WTC11 (cell line): ENCODE results near the gene ARTN. TPM values are rescaled to one million over a fixed set of nuclear protein-coding genes. Genes with fewer than 3 reads are reported as not detected.

Experiments used
- ATAC-seq: fragments of 200-7000 bp; cut with Tn5 transposase; 2 replicates; pipeline ENCODE4 v1.10.0; 2021; ENCODE audit warnings: mild to moderate bottlenecking, moderate library complexity
- CTCF ChIA-PET: fragments of 300-600 bp; sonication (Branson Sonifier 250); formaldehyde crosslinking; loops from one replicate; lab custom pipeline; 2021; ENCODE audit warnings: antibody characterized with exemption; lab: Charles Lee
- POLR2A ChIA-PET: fragments of 350-600 bp; sonication (Branson Sonifier 250); formaldehyde crosslinking; loops from one replicate; lab custom pipeline; 2021; ENCODE audit warnings: antibody characterized with exemption; lab: Charles Lee
- DNase-seq: peaks from one replicate; pipeline ENCODE4 v3.0.0; 2021; ENCODE audit warnings: low spot score
- H3K27ac Mint-ChIP-seq: 2 replicates; pipeline ENCODE4 v1.8.0; 2021; ENCODE audit warnings: mixed read lengths
- H3K27me3 Mint-ChIP-seq: 2 replicates; pipeline ENCODE4 v1.8.0; 2021; ENCODE audit warnings: low read depth, mild to moderate bottlenecking, moderate library complexity, mixed read lengths
- H3K36me3 Mint-ChIP-seq: 2 replicates; pipeline ENCODE4 v1.8.0; 2021; ENCODE audit warnings: mixed read lengths
- H3K4me1 Mint-ChIP-seq: 2 replicates; pipeline ENCODE4 v1.8.0; 2022; ENCODE audit warnings: mixed read lengths
- H3K4me3 Mint-ChIP-seq: 2 replicates; pipeline ENCODE4 v1.8.0; 2021; ENCODE audit warnings: mild to moderate bottlenecking, moderate library complexity, mixed read lengths
- H3K9me3 Mint-ChIP-seq: 2 replicates; pipeline ENCODE4 v1.8.0; 2021; ENCODE audit warnings: mixed read lengths
- FOXK1 ChIP-seq: sonication (generic); formaldehyde crosslinking; IDR thresholded peaks from 2 replicates; pipeline ENCODE4 v1.8.0; 2022; ENCODE audit warnings: mild to moderate bottlenecking, moderate library complexity, missing genetic modification reagents
- GABPB1 ChIP-seq: sonication (generic); formaldehyde crosslinking; IDR thresholded peaks from 2 replicates; pipeline ENCODE4 v1.8.1; 2023; ENCODE audit warnings: mild to moderate bottlenecking, missing genetic modification reagents
- KAT7 ChIP-seq: sonication (generic); formaldehyde crosslinking; IDR thresholded peaks from 2 replicates; pipeline ENCODE4 v1.8.1; 2023; ENCODE audit warnings: missing genetic modification reagents, mild to moderate bottlenecking, borderline replicate concordance
- SMAD3 ChIP-seq: sonication (generic); formaldehyde crosslinking; IDR thresholded peaks from 2 replicates; pipeline ENCODE4 v1.8.0; 2022; ENCODE audit warnings: missing genetic modification reagents, mild to moderate bottlenecking, borderline replicate concordance
- SMAD4 ChIP-seq: sonication (generic); formaldehyde crosslinking; IDR thresholded peaks from 2 replicates; pipeline ENCODE4 v1.8.0; 2022; ENCODE audit warnings: mild to moderate bottlenecking, missing genetic modification reagents
- SOX15 ChIP-seq: fragments of 250-450 bp; sonication (Bioruptor Pico); IDR thresholded peaks from 2 replicates; pipeline ENCODE4 v1.9.0; 2021; ENCODE audit warnings: mild to moderate bottlenecking
- SP1 ChIP-seq: sonication (generic); formaldehyde crosslinking; conservative IDR thresholded peaks from 2 replicates; pipeline ENCODE4 v1.8.1; 2022; ENCODE audit warnings: missing genetic modification reagents
- STAT6 ChIP-seq: sonication (generic); formaldehyde crosslinking; conservative IDR thresholded peaks from 2 replicates; pipeline ENCODE4 v1.8.1; 2023; ENCODE audit warnings: mild to moderate bottlenecking, low read depth, missing genetic modification reagents, moderate library complexity
- TP53 ChIP-seq: sonication (generic); formaldehyde crosslinking; IDR thresholded peaks from 2 replicates; pipeline ENCODE4 v1.8.1; 2023; ENCODE audit warnings: mild to moderate bottlenecking, missing genetic modification reagents
- ZBTB21 ChIP-seq: sonication (generic); formaldehyde crosslinking; IDR thresholded peaks from 2 replicates; pipeline ENCODE4 v1.8.1; 2023; ENCODE audit warnings: mild to moderate bottlenecking, missing genetic modification reagents, borderline replicate concordance
- ZNF219 ChIP-seq: sonication (generic); formaldehyde crosslinking; IDR thresholded peaks from 2 replicates; pipeline ENCODE4 v1.8.0; 2023; ENCODE audit warnings: missing genetic modification reagents, mild to moderate bottlenecking, borderline replicate concordance
- total RNA-seq: library from RNA; stranded (reverse); gene quantifications from 3 replicates; pipeline ENCODE4 v1.2.3, GENCODE V29; 2021
- TF ChIP-seq, protein P1 (sequence below): sonication (generic); formaldehyde crosslinking; IDR thresholded peaks from 2 replicates; pipeline ENCODE4 v1.8.0; 2022; ENCODE audit warnings: mild to moderate bottlenecking, missing genetic modification reagents
- TF ChIP-seq, protein P2 (sequence below): sonication (generic); formaldehyde crosslinking; IDR thresholded peaks from 2 replicates; pipeline ENCODE4 v1.8.1; 2022; ENCODE audit warnings: low read depth, mild to moderate bottlenecking, moderate library complexity, missing genetic modification reagents, borderline replicate concordance
- TF ChIP-seq, protein P3 (sequence below): fragments of 250-450 bp; sonication (Bioruptor Pico); IDR thresholded peaks from 2 replicates; pipeline ENCODE4 v1.8.0; 2021; ENCODE audit warnings: mild to moderate bottlenecking
- TF ChIP-seq, protein P4 (sequence below): fragments of 250-450 bp; sonication (Bioruptor Pico); IDR thresholded peaks from 2 replicates; pipeline ENCODE4 v1.9.0; 2021; ENCODE audit warnings: mild to moderate bottlenecking
- TF ChIP-seq, protein P5 (sequence below): sonication (generic); formaldehyde crosslinking; IDR thresholded peaks from 2 replicates; pipeline ENCODE4 v1.8.0; 2023; ENCODE audit warnings: missing genetic modification reagents, mild to moderate bottlenecking, borderline replicate concordance

Gene ARTN
- total RNA-seq, 1 experiment from 2014 or later = 28.5 TPM

DNA sequence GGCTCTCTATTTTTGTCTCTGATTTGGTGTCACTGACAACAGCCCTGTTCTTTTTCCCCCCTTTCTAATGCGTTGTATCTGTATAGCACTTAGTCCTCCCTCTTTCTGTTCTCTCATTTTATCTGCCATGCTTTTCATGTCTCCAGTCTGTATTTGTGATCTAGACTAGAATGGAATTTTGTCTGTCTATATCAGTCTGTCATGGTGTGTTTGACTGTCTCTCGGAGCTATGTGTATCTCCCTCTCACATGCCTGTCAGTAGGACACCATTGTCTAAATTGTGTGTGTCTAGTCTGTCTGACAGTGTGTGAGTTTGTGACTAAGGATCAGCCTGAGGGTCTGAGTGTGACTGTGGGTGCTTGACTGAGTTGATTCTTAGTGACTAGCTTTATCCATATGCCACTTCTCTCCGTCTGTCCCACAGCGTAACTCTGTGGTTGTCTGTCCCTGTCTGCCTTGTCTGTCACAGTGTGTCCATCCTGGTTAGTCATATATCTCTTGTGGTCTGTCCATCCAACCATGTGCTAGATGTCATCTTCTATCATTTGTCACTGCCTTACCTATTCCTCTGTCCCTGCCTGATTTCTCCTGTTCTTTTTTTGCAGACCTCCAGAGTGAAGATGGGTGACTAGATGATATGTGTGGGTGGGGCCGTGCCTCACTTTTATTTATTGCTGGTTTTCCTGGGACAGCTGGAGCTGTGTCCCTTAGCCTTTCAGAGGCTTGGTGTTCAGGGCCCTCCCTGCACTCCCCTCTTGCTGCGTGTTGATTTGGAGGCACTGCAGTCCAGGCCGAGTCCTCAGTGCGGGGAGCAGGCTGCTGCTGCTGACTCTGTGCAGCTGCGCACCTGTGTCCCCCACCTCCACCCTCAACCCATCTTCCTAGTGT lies 44.0 kb downstream of the ARTN start (continued):
- TF ChIP-seq ZNF219 (CRISPR knock-in tag) (no peak), TP53 (CRISPR knock-in tag) (no peak), KAT7 (CRISPR knock-in tag) (no peak), SMAD4 (CRISPR knock-in tag) (no peak), SP1 (CRISPR knock-in tag) (no peak), GABPB1 (CRISPR knock-in tag) (no peak)
- TF ChIP-seq, protein P1, sequence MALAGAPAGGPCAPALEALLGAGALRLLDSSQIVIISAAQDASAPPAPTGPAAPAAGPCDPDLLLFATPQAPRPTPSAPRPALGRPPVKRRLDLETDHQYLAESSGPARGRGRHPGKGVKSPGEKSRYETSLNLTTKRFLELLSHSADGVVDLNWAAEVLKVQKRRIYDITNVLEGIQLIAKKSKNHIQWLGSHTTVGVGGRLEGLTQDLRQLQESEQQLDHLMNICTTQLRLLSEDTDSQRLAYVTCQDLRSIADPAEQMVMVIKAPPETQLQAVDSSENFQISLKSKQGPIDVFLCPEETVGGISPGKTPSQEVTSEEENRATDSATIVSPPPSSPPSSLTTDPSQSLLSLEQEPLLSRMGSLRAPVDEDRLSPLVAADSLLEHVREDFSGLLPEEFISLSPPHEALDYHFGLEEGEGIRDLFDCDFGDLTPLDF (CRISPR knock-in tag) = no peak
- TF ChIP-seq, protein P2, sequence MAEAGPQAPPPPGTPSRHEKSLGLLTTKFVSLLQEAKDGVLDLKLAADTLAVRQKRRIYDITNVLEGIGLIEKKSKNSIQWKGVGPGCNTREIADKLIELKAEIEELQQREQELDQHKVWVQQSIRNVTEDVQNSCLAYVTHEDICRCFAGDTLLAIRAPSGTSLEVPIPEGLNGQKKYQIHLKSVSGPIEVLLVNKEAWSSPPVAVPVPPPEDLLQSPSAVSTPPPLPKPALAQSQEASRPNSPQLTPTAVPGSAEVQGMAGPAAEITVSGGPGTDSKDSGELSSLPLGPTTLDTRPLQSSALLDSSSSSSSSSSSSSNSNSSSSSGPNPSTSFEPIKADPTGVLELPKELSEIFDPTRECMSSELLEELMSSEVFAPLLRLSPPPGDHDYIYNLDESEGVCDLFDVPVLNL (CRISPR knock-in tag) = no peak
- TF ChIP-seq, protein P3, sequence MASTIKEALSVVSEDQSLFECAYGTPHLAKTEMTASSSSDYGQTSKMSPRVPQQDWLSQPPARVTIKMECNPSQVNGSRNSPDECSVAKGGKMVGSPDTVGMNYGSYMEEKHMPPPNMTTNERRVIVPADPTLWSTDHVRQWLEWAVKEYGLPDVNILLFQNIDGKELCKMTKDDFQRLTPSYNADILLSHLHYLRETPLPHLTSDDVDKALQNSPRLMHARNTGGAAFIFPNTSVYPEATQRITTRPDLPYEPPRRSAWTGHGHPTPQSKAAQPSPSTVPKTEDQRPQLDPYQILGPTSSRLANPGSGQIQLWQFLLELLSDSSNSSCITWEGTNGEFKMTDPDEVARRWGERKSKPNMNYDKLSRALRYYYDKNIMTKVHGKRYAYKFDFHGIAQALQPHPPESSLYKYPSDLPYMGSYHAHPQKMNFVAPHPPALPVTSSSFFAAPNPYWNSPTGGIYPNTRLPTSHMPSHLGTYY (CRISPR knock-in tag) = no peak
- TF ChIP-seq, protein P4, sequence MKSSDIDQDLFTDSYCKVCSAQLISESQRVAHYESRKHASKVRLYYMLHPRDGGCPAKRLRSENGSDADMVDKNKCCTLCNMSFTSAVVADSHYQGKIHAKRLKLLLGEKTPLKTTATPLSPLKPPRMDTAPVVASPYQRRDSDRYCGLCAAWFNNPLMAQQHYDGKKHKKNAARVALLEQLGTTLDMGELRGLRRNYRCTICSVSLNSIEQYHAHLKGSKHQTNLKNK (CRISPR knock-in tag) = no peak

DNA sequence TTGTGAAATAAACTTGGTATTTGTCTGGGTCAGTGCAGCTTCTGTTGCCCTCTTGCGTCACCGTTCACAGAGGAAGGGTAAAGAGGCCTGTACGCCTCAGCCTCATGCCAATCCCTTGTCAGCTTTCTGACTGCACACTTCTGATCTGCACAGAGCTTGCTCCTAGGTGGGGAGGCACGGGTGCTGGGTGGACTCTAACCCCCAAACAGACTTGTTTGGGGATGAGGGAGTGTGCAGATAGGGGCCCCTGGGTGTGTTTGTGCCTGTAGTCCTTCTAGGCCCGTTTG lies 44.6 kb downstream of the ARTN start:
- TF ChIP-seq GABPB1 (CRISPR knock-in tag) = peak; percentile 74
- TF ChIP-seq FOXK1 (CRISPR knock-in tag) = no peak
- Mint-ChIP-seq H3K27ac (no peak overlapping the region), H3K9me3 (no peaks in the 10 kb centered on the region), H3K27me3 (no peaks in the 10 kb centered on the region; the same call in 1 of the 2 replicates), H3K4me3 (peak overlapping the region; percentile 89), H3K36me3 (peaks cover 27% of the 10 kb centered on the region), H3K4me1 (peaks cover 41% of the 10 kb centered on the region)
- CTCF ChIA-PET = interaction anchor here (1.1 to 1.7 kb wide), 2 partner anchors 44 to 215 kb away, joined by 7 to 8 read pairs; no protein-coding TSS in a partner anchor
- POLR2A ChIA-PET = interaction anchor here (0.7 kb wide), 1 partner anchor 73 kb away, joined by 4 read pairs; no protein-coding TSS in a partner anchor
- DNase-seq = no peak
- no peak for ATAC-seq

DNA sequence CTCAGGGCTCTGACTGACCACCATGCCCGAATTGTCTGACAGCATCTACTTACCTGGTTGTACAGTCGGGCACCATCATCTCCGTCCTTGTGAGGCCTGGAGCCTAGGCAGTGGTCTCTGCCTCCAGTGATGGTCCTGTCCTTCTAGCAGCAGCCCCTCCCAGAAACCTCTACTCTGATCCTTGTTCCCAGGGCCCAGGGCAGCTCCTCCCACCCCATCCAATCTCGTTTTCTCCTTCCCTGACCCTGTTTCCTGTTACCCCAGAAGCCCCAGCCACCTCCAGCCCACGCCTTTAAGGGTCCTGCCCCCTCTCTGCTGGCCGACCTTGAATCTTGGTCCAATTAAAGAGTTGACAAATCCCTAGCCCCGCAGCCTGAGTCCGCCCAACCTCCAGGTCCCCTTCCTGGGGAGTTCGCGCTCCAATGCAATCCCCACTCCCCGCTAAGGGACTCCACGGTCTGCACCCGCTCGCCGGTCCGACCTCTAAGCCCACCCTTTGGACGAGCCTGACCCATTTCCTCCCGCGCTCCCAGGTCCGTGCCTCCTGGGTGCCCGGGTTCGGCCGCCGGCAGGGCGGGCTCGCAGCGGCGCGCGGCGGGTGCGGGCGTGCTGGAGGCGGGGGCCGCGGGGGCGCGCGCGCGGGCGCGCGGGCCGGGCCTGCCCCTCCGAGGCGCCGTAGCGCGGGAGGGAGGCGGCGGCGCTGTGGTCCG lies 45.1 kb downstream of the ARTN start, which contains the start of gene B4GALT2:
Gene B4GALT2, plus strand, starts transcription at position 660 of the 710 bp plus-strand sequence. CDS start 1,951 bp downstream, outside the sequence.
- peak; percentile 45 for DNase-seq
- no peaks in the 10 kb centered on the region; the same call in 1 of the 2 replicates for H3K27me3 Mint-ChIP-seq
- ChIA-PET CTCF (interaction anchor here (1.1 to 1.7 kb wide), 2 partner anchors 44 to 215 kb away, joined by 7 to 8 read pairs; no protein-coding TSS in a partner anchor), POLR2A (no interaction called here)
- peak; percentile 39 for ATAC-seq
- peaks cover 25% of the 10 kb centered on the region for H3K36me3 Mint-ChIP-seq
- H3K4me1 Mint-ChIP-seq = peaks cover 36% of the 10 kb centered on the region
- H3K4me3 Mint-ChIP-seq = peak within 1 kb of the TSS; percentile 89
- peak within 1 kb of the TSS; percentile 73 for H3K27ac Mint-ChIP-seq
- TF ChIP-seq, protein P5, sequence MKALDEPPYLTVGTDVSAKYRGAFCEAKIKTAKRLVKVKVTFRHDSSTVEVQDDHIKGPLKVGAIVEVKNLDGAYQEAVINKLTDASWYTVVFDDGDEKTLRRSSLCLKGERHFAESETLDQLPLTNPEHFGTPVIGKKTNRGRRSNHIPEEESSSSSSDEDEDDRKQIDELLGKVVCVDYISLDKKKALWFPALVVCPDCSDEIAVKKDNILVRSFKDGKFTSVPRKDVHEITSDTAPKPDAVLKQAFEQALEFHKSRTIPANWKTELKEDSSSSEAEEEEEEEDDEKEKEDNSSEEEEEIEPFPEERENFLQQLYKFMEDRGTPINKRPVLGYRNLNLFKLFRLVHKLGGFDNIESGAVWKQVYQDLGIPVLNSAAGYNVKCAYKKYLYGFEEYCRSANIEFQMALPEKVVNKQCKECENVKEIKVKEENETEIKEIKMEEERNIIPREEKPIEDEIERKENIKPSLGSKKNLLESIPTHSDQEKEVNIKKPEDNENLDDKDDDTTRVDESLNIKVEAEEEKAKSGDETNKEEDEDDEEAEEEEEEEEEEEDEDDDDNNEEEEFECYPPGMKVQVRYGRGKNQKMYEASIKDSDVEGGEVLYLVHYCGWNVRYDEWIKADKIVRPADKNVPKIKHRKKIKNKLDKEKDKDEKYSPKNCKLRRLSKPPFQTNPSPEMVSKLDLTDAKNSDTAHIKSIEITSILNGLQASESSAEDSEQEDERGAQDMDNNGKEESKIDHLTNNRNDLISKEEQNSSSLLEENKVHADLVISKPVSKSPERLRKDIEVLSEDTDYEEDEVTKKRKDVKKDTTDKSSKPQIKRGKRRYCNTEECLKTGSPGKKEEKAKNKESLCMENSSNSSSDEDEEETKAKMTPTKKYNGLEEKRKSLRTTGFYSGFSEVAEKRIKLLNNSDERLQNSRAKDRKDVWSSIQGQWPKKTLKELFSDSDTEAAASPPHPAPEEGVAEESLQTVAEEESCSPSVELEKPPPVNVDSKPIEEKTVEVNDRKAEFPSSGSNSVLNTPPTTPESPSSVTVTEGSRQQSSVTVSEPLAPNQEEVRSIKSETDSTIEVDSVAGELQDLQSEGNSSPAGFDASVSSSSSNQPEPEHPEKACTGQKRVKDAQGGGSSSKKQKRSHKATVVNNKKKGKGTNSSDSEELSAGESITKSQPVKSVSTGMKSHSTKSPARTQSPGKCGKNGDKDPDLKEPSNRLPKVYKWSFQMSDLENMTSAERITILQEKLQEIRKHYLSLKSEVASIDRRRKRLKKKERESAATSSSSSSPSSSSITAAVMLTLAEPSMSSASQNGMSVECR (CRISPR knock-in tag) = peak; percentile 44; the same call in 1 of the 2 replicates
- TF ChIP-seq SP1 (CRISPR knock-in tag) (0 out of 2 replicates have a peak, but pooled peaks have one; percentile 20), SMAD3 (0 out of 2 replicates have a peak, but pooled peaks have one; percentile 22), STAT6 (CRISPR knock-in tag) (no peak), SOX15 (CRISPR knock-in tag) (no peak), ZBTB21 (CRISPR knock-in tag) (0 out of 2 replicates have a peak, but pooled peaks have one; percentile 39)
- H3K9me3 Mint-ChIP-seq = no peaks in the 10 kb centered on the region
